Loucy (cell line): ENCODE measurements around the gene VIPR1.

Source experiments
- H2AFZ ChIP-seq: fragments of 200-600 bp; sonication (generic); 2 replicates; pipeline ENCODE4 v1.6.0; 2016; ENCODE audit warnings: antibody characterized with exemption, mild to moderate bottlenecking, low read length, moderate library complexity
- H3F3A ChIP-seq: fragments of 200-600 bp; 2 replicates; pipeline ENCODE4 v1.6.0; 2016; ENCODE audit warnings: antibody characterized with exemption, low read depth, mild to moderate bottlenecking
- H3K27me3 ChIP-seq: fragments of 200-600 bp; sonication (generic); 2 replicates; pipeline ENCODE4 v1.6.1; 2014; ENCODE audit warnings: low read length, mild to moderate bottlenecking; ENCODE audit not compliant: insufficient read depth, poor library complexity, severe bottlenecking
- H3K36me3 ChIP-seq: fragments of 200-600 bp; sonication (generic); 2 replicates; pipeline ENCODE4 v1.6.1; 2016; ENCODE audit warnings: low read length; ENCODE audit not compliant: insufficient read depth
- H3K4me1 ChIP-seq: fragments of 200-600 bp; sonication (generic); 2 replicates; pipeline ENCODE4 v1.5.1; 2014; ENCODE audit warnings: low read length, mild to moderate bottlenecking; ENCODE audit not compliant: insufficient read depth, poor library complexity, severe bottlenecking
- H3K4me2 ChIP-seq: fragments of 200-600 bp; sonication (generic); 2 replicates; pipeline ENCODE4 v1.6.0; 2014; ENCODE audit warnings: antibody characterized with exemption, low read length, low read depth, mild to moderate bottlenecking; ENCODE audit not compliant: poor library complexity, severe bottlenecking
- H3K4me3 ChIP-seq: fragments of 200-600 bp; sonication (generic); 2 replicates; pipeline ENCODE4 v1.5.1; 2014; ENCODE audit warnings: low read length, mild to moderate bottlenecking, mixed read lengths; ENCODE audit not compliant: poor library complexity, severe bottlenecking
- H3K79me2 ChIP-seq: fragments of 200-600 bp; sonication (generic); 2 replicates; pipeline ENCODE4 v1.6.1; 2014; ENCODE audit warnings: low read length; ENCODE audit not compliant: insufficient read depth
- H3K9ac ChIP-seq: fragments of 200-600 bp; sonication (generic); 2 replicates; pipeline ENCODE4 v1.6.0; 2014; ENCODE audit warnings: mild to moderate bottlenecking, low read depth, low read length, moderate library complexity; ENCODE audit not compliant: poor library complexity, severe bottlenecking
- H3K9me2 ChIP-seq: fragments of 200-600 bp; sonication (generic); replicated peaks from 2 replicates; pipeline ENCODE4 v1.6.1; 2016; ENCODE audit warnings: low read depth, low read length, mixed read lengths
- H3K9me3 ChIP-seq: fragments of 200-600 bp; sonication (generic); 2 replicates; pipeline ENCODE4 v1.6.1; 2014; ENCODE audit warnings: mild to moderate bottlenecking, antibody characterized with exemption, low read length, low read depth; ENCODE audit not compliant: insufficient read depth
- H4K20me1 ChIP-seq: fragments of 200-600 bp; sonication (generic); 2 replicates; pipeline ENCODE4 v1.6.0; 2014; ENCODE audit warnings: antibody characterized with exemption, low read length, mild to moderate bottlenecking; ENCODE audit not compliant: insufficient read depth, poor library complexity, severe bottlenecking
- EZH2phosphoT487 ChIP-seq: fragments of 200-600 bp; IDR thresholded peaks from 2 replicates; pipeline ENCODE4 v1.6.1; 2018; ENCODE audit warnings: antibody characterized with exemption, mild to moderate bottlenecking, moderate library complexity, borderline replicate concordance
- TF ChIP-seq, protein P1 (sequence below): fragments of 200-600 bp; sonication (generic); conservative IDR thresholded peaks from 2 replicates; pipeline ENCODE4 v1.5.1; 2014; ENCODE audit warnings: mild to moderate bottlenecking, antibody characterized with exemption, low read length

Gene VIPR1

DNA sequence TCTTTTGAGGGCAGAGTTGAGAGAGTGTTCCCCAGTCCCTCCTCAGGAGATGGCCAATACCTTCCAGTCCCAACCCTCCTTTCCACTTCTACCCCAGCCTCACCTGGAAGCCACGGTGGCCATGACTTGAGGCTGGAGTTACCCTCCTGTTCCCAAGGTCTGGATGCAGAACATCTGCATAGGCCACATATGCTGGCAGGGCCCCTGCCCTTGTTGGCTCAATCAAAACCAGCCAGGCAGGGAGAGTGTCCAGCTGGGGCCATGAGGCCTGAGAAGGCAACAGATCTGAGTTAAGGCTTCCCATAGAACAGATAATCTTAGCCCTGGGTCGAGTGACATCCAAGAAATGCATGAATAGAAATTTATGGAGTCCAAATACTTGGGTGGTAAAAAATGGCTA lies 23.6 kb upstream of the VIPR1 start:
- Histone ChIP-seq H3K79me2 (no peaks in the 10 kb centered on the region), H2AFZ (no peak overlapping the region), H3K27me3 (no peaks in the 10 kb centered on the region), H3K9ac (no peak overlapping the region), H3F3A (no peaks in the 10 kb centered on the region), H3K4me1 (no peaks in the 10 kb centered on the region), H3K4me2 (no peak overlapping the region), H3K36me3 (no peaks in the 10 kb centered on the region), H3K9me2 (no peaks in the 10 kb centered on the region), H3K4me3 (no peak overlapping the region), H3K9me3 (peaks cover 12% of the 10 kb centered on the region; the same call in 1 of the 2 replicates), H4K20me1 (no peaks in the 10 kb centered on the region)
- no peak for TF ChIP-seq EZH2phosphoT487
- TF ChIP-seq, protein P1, sequence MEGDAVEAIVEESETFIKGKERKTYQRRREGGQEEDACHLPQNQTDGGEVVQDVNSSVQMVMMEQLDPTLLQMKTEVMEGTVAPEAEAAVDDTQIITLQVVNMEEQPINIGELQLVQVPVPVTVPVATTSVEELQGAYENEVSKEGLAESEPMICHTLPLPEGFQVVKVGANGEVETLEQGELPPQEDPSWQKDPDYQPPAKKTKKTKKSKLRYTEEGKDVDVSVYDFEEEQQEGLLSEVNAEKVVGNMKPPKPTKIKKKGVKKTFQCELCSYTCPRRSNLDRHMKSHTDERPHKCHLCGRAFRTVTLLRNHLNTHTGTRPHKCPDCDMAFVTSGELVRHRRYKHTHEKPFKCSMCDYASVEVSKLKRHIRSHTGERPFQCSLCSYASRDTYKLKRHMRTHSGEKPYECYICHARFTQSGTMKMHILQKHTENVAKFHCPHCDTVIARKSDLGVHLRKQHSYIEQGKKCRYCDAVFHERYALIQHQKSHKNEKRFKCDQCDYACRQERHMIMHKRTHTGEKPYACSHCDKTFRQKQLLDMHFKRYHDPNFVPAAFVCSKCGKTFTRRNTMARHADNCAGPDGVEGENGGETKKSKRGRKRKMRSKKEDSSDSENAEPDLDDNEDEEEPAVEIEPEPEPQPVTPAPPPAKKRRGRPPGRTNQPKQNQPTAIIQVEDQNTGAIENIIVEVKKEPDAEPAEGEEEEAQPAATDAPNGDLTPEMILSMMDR, result no peak

- Histone ChIP-seq H3F3A (no peaks in the 10 kb centered on the region), H2AFZ (no peak overlapping the region), H3K4me1 (no peaks in the 10 kb centered on the region), H3K36me3 (no peaks in the 10 kb centered on the region), H3K9me3 (no peaks in the 10 kb centered on the region), H3K9ac (no peak overlapping the region), H3K4me2 (no peak overlapping the region), H3K27me3 (no peaks in the 10 kb centered on the region), H3K4me3 (no peak overlapping the region), H3K9me2 (no peaks in the 10 kb centered on the region), H3K79me2 (no peaks in the 10 kb centered on the region), H4K20me1 (no peaks in the 10 kb centered on the region)
- TF ChIP-seq EZH2phosphoT487, result no peak
- TF ChIP-seq, protein P1, result no peak
Measured at GRCh38 chr3:42486814-42487565, 15.5 kb upstream of the VIPR1 start.

DNA sequence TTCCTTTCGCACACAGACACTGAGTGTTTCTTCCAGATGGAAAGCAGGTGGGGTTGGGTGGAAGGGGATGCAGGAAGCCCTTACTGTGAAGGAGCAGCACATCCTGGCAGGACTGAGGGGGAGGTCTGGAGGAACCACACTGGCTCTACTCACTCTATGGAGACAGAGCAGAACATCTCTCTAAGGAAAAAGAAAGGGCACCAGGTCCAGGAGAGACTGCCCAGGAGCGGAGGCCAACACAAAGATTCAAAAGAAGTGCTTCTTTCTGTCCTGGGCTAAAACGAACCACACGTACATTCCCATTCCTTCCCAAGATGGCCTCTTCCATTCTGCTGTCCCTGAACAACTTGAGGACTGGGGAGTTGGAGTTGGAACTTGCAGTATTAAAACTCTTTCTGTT lies 13.8 kb upstream of the VIPR1 start:
- no peak overlapping the region for H3K4me3 ChIP-seq

More for the DNA sequence above, 13.8 kb upstream of the VIPR1 start:
- Histone ChIP-seq H3K9me3 (no peaks in the 10 kb centered on the region), H2AFZ (no peak overlapping the region), H3K4me2 (no peak overlapping the region), H3F3A (no peaks in the 10 kb centered on the region), H3K27me3 (no peaks in the 10 kb centered on the region), H3K9ac (no peak overlapping the region), H3K36me3 (no peaks in the 10 kb centered on the region), H3K79me2 (no peaks in the 10 kb centered on the region), H4K20me1 (no peaks in the 10 kb centered on the region), H3K4me1 (no peaks in the 10 kb centered on the region), H3K9me2 (no peaks in the 10 kb centered on the region)
- TF ChIP-seq EZH2phosphoT487, result no peak
- TF ChIP-seq, protein P1, result no peak
